22Rv1 (cell line): Measurements from ENCODE around the gene SGPP1.
"Not testable (repeated sequence)": the region's sequence is repeated elsewhere in the genome, so short reads cannot be mapped to it uniquely, and the experiment has no call there.

Experiments used
- H3K27ac ChIP-seq: fragments of 450-650 bp; 2 replicates; pipeline ENCODE4 v1.5.1; 2017
- CTCF ChIP-seq: fragments of 450-650 bp; IDR thresholded peaks from 2 replicates; pipeline ENCODE4 v1.5.1; 2017; ENCODE audit warnings: mild to moderate bottlenecking
- ZFX ChIP-seq: fragments of 450-650 bp; IDR thresholded peaks from 2 replicates; pipeline ENCODE4 v1.6.1; 2017; ENCODE audit warnings: antibody characterized with exemption, borderline replicate concordance

Gene SGPP1

DNA sequence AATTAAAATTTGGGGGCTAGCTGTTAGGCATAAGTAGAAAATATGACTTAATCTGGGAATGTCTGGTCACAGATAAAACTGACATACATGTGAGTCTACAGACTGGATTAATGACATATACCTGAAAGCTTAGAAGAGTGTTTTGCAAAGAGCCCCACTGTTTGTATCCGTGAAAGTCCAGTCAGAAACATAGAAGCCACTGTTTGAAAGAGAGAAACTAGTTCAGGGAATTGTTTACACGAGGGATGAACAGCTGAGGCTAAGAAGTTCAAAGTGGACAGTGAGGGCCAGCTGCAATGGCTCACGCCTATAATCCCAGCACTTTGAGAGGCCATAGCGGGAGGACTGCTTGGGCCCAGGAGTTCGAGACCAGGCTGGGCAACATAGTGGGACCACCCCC is 36.2 kb upstream of the SGPP1 start:
- TF ChIP-seq ZFX (no peak), CTCF (no peak)

DNA sequence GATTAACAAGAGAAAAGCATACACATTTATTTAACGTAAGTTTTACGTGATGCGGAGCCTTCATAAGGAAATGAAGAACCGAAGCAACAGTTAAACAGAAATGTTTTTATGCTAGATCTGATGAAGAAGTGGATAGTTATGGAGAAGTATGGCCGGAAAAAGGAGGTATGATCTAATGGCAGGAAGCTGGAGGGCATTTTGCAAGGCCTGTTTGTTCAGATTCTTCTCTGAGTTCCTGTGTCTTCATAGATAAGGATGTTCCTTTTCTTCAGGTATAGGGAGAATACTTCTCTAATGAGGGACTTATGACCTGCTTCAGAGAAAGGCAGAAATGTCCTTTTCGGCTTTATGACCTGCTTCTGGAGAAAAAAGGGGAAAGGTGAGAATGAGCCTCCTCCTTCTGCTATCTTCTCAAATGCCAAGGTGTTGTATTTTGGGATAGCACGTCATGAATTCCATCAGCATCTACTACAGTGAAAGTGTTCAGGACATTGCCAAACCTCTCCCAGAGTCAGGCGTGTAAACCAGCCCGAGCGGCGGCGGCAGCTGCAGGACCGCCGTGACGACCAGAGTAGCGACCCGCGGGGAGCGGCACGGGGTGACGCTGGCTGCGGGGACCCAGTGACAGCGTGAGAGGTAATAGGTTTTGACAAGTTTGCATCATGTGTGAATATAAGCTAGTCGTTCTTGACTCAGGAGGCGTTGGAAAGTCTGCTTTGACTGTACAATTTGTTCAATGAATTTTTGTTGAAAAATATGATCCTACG is 33.7 kb upstream of the SGPP1 start:
- TF ChIP-seq ZFX: no peak
- no peak for TF ChIP-seq CTCF
- H3K27ac ChIP-seq: no peak overlapping the region

More for the DNA sequence above, 36.2 kb upstream of the SGPP1 start:
- no peak overlapping the region for H3K27ac ChIP-seq

- TF ChIP-seq ZFX (no peak), CTCF (no peak)
- H3K27ac ChIP-seq: no peak overlapping the region
These were observed 32.1 kb upstream of the SGPP1 start for GRCh38 chr14:63760014-63760413.

- H3K27ac ChIP-seq: no peak overlapping the region
- no peak for TF ChIP-seq ZFX
- TF ChIP-seq CTCF: no peak
These were observed 31.6 kb upstream of the SGPP1 start for GRCh38 chr14:63759456-63759855.

DNA sequence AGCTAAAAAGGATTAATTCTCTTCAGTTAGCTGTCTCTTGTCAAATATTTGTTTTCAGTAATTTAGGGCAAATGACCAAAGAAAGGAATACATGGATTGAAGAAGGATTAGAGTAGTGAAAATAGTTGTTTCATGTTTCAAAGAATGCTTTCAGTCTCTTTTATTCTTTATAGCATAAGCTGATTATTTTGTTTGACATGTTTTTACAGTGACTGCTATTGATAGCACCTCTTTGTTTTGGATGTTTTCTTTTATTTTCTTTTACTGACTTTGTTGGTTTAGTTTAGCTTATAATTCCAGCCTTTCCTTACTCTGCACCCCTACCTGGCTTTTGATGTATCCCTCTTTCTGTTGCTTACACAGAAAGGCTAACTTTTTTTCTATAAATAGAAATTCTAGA is 29.3 kb upstream of the SGPP1 start:
- TF ChIP-seq ZFX (no peak), CTCF (no peak)
- no peak overlapping the region for H3K27ac ChIP-seq

DNA sequence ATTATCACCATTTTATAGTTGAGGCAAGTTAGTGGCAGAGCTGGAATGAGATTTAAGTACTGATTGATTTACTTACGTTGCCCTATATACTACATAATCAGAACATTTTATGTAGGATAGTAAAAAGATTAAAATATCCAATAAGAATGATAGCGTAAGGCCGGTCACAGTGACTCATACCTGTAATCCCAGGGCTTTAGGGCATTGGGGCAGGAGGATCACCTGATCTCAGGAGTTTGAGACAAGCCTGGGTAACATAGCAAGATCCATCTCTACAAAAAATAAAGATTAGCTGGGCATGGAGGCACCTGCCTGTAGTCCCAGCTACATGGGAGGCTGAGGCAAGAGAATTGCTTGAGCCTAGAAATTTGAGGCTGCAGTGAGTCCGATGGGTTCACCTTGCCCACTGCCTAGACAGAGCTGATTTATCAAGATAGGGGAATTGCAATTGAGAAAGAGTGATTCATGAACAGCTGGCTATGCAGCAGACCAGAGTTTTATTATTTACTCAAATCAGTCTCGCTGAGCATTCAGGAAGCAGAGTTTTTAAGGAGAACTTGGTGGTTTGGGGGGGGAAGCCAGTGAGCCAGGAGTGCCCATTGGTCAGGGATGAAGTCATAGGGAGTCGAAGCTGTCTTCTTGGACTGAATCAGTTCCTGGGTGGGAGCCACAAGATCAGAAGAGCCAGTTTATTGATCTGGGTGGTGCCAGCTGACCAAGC is 24.7 kb upstream of the SGPP1 start:
- no peak overlapping the region for H3K27ac ChIP-seq
- no peak for TF ChIP-seq ZFX
- no peak for TF ChIP-seq CTCF

DNA sequence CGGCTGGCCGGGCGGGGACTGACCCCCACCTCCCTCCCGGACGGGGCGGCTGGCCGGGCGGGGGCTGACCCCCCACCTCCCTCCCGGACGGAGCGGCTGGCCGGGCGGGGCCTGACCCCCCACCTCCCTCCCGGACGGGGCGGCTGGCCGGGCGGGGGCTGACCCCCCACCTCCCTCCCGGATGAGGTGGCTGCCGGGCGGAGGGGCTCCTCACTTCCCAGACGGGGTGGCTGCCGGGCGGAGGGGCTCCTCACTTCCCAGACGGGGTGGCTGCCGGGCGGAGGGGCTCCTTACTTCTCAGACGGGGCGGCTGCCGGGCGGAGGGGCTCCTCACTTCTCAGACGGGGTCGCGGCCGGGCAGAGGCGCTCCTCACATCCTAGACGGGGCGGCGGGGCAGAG is 23.2 kb upstream of the SGPP1 start:
- H3K27ac ChIP-seq: not testable (repeated sequence)

- H3K27ac ChIP-seq: peak overlapping the region; percentile 84
- TF ChIP-seq ZFX: no peak
These were observed 20.0 kb upstream of the SGPP1 start for GRCh38 chr14:63747846-63748245.
